ENCODE results near the gene GPRC5A.
A peak's percentile ranks its signal among the peaks of the same experiment; 100 is the strongest.

- no peak for TF ChIP-seq NANOG (IDR thresholded peaks at IDR 0.05; ENCODE audit: borderline replicate concordance)
- 0 out of 4 replicates have a peak, but pooled peaks of 1 of the 2 experiments have one; percentile 24 for TF ChIP-seq CTCF (conservative IDR thresholded peaks at IDR 0.05; ENCODE audit: low read depth in 2 of 2)
- TF ChIP-seq REST (IDR thresholded peaks at IDR 0.05; ENCODE audit: unreplicated experiment), result peak; percentile 33
- no peak for TF ChIP-seq POLR2AphosphoS5 (IDR thresholded peaks at IDR 0.05; ENCODE audit: low read depth)
- no peak for TF ChIP-seq EZH2 (IDR thresholded peaks at IDR 0.05; ENCODE audit: low read depth, unreplicated experiment)
- no peak for TF ChIP-seq ETS1 (IDR thresholded peaks at IDR 0.05)
- TF ChIP-seq CREB1 (CRISPR knock-in tag; IDR thresholded peaks at IDR 0.05; ENCODE audit: low read depth), result peak; percentile 47; the same call in 1 of the 2 replicates
- TF ChIP-seq ZNF331 (CRISPR knock-in tag; IDR thresholded peaks at IDR 0.05; ENCODE audit: low read depth), result no peak
- no peak for TF ChIP-seq JUNB (IDR thresholded peaks at IDR 0.05; ENCODE audit: unreplicated experiment)
These were observed at the start of gene GPRC5A for GRCh38 chr12:12891080-12891880.

Data from GM23338 (cell line).